Bone marrow (tissue), 2 donors: ENCODE results near the gene PRRX2.
"Not testable (repeated sequence)": the region's sequence is repeated elsewhere in the genome, so short reads cannot be mapped to it uniquely, and the experiment has no call there.

ENCODE experiments used
- DNase-seq, 2 donors: peaks; one replicate each; lab custom pipeline; 2025; lab: John Stamatoyannopoulos, UW

The PRRX2 gene

GRCh38 chr9:129760784-129761183 lies 95.3 kb downstream of the PRRX2 start:
- DNase-seq = not testable (repeated sequence)

GRCh38 chr9:129761293-129761900 lies 96.0 kb downstream of the PRRX2 start:
- no peak for DNase-seq

- no peak for DNase-seq
These were observed 96.5 kb downstream of the PRRX2 start for GRCh38 chr9:129761901-129762369.

GRCh38 chr9:129762370-129762984 lies 97.0 kb downstream of the PRRX2 start:
- DNase-seq = peak in 1 of 2 donors; percentile 19

GRCh38 chr9:129762985-129763926 lies 97.8 kb downstream of the PRRX2 start:
- DNase-seq = no peak

GRCh38 chr9:129765764-129766317 lies 100.4 kb downstream of the PRRX2 start:
- no peak for DNase-seq

- DNase-seq = no peak
These were observed 103.0 kb downstream of the PRRX2 start for GRCh38 chr9:129768486-129768885.

GRCh38 chr9:129769669-129770068 lies 104.2 kb downstream of the PRRX2 start:
- no peak for DNase-seq

- DNase-seq = no peak
These were observed 105.3 kb downstream of the PRRX2 start for GRCh38 chr9:129770741-129771140.
